K562 (cell line): ENCODE data around the gene FXYD1. TPM values are rescaled to one million over a fixed set of nuclear protein-coding genes. Genes with fewer than 3 reads are reported as not detected.

ENCODE experiments used
- BRF2 ChIP-seq: IDR thresholded peaks from 3 replicates; pipeline ENCODE4 v1.6.1; 2011; ENCODE audit warnings: borderline replicate concordance, mild to moderate bottlenecking; ENCODE audit not compliant: insufficient read length, insufficient read depth
- EHMT2 ChIP-seq: fragments of 450-650 bp; IDR thresholded peaks from 2 replicates; pipeline ENCODE4 v1.6.1; 2018; ENCODE audit warnings: antibody characterized with exemption
- GTF2E2 ChIP-seq: fragments of 200-800 bp; sonication (Bioruptor generic); IDR thresholded peaks from 2 replicates; pipeline ENCODE4 v1.6.1; 2016; ENCODE audit warnings: missing genetic modification characterization, missing compliant biosample characterization
- HMGXB4 ChIP-seq: sonication (generic); formaldehyde crosslinking; IDR thresholded peaks from 2 replicates; pipeline ENCODE4 v1.8.1; 2023; ENCODE audit warnings: mild to moderate bottlenecking, missing genetic modification reagents
- MLLT1 ChIP-seq, 2 experiments: fragments of 450-650 bp; IDR thresholded peaks; 2 replicates each; pipeline ENCODE4 v1.6.1; 2016
- MNT ChIP-seq, 2 experiments: fragments of 450-650 bp; conservative IDR thresholded peaks; 2 replicates each; pipeline ENCODE4 v1.6.1; 2017; ENCODE audit warnings: mild to moderate bottlenecking in 2 of 2, moderate library complexity in 2 of 2
- NR0B1 ChIP-seq: fragments of 450-650 bp; IDR thresholded peaks from one replicate; pipeline ENCODE4 v1.6.1; 2018; ENCODE audit warnings: mild to moderate bottlenecking, moderate library complexity; ENCODE audit not compliant: partially characterized antibody
- RBM22 ChIP-seq: fragments of 200-400 bp; formaldehyde crosslinking; IDR thresholded peaks from 2 replicates; pipeline ENCODE4 v1.6.1; 2018; ENCODE audit warnings: low read length, low read depth; ENCODE audit not compliant: poor library complexity, severe bottlenecking
- SPI1 ChIP-seq: IDR thresholded peaks from 2 replicates; pipeline ENCODE4 v1.6.1; 2011; ENCODE audit warnings: low read depth, low read length, control low read depth, borderline replicate concordance
- SRSF1 ChIP-seq: fragments of 200-400 bp; formaldehyde crosslinking; IDR thresholded peaks from 2 replicates; pipeline ENCODE4 v1.6.1; 2017; ENCODE audit warnings: mild to moderate bottlenecking, low read depth, low read length, moderate library complexity
- SRSF9 ChIP-seq: fragments of 200-400 bp; formaldehyde crosslinking; IDR thresholded peaks from 2 replicates; pipeline ENCODE4 v1.6.1; 2017; ENCODE audit warnings: low read depth, low read length, borderline replicate concordance
- TOE1 ChIP-seq, 2 experiments: fragments of 450-650 bp in 1 of 2; sonication (generic) in 1 of 2; formaldehyde crosslinking in 1 of 2; IDR thresholded peaks; 2 replicates each; pipeline versions ENCODE4 v1.7.1 to v1.8.0; 2016 to 2022; ENCODE audit warnings: borderline replicate concordance in 2 of 2, mild to moderate bottlenecking in 2 of 2, antibody characterized with exemption in 1 of 2, inconsistent platforms in 1 of 2, low read depth in 1 of 2, missing genetic modification reagents in 1 of 2, moderate library complexity in 1 of 2
- TRIM25 ChIP-seq: fragments of 450-650 bp; IDR thresholded peaks from 2 replicates; pipeline ENCODE4 v1.7.0; 2016; ENCODE audit warnings: borderline replicate concordance
- ZBTB1 ChIP-seq: sonication (generic); formaldehyde crosslinking; IDR thresholded peaks from 2 replicates; pipeline ENCODE4 v1.8.1; 2023; ENCODE audit warnings: missing genetic modification reagents, low read depth, mild to moderate bottlenecking, borderline replicate concordance
- ZBTB17 ChIP-seq: fragments of 450-650 bp; formaldehyde crosslinking; IDR thresholded peaks from 2 replicates; pipeline ENCODE4 v1.4.0; 2020; ENCODE audit warnings: mild to moderate bottlenecking
- polyA plus RNA-seq, 8 experiments: library from polyadenylated mRNA; depleted of rRNA in 4 of 8; stranded (reverse) in 5 of 8; unstranded in 3 of 8; fragments of >200 nt; fragmentation: Nextera tagmentation in 2 of 8; fragmentation: Illumina TruSeq in 1 of 8; extraction: Ambion mirVana in 2 of 8; extraction: Trizol in 1 of 8; gene quantifications; 2 replicates each; pipeline versions ENCODE4 v1.2.1 to v1.2.3, GENCODE V29; 2011 to 2014; ENCODE audit warnings: inconsistent platforms in 1 of 8, missing spikeins in 1 of 8
- total RNA-seq, 7 experiments: library from RNA; depleted of rRNA in 6 of 7; stranded (reverse); fragments of >200 nt in 6 of 7; fragmentation: Illumina TruSeq in 2 of 7; extraction: Trizol in 2 of 7; gene quantifications; 2 replicates each; pipeline versions ENCODE4 v1.2.1 to v1.2.3, GENCODE V29; 2011 to 2021; ENCODE audit warnings: low replicate concordance in 1 of 7

FXYD1 gene
- total and polyA plus RNA-seq, 9 of the 15 experiments (the other 6 are each of a cell fraction or from before 2014, with no cell fraction given), result 0.40 to 3.2 (median 1.8) TPM; not detected in 3

- no peak for TF ChIP-seq HMGXB4 (CRISPR knock-in tag)
- no peak for TF ChIP-seq ZBTB17 (CRISPR knock-in tag)
- TF ChIP-seq EHMT2, result peak; percentile 89
- no peak for TF ChIP-seq BRF2
- peak in 1 of 2 experiments; percentile 67; a peak in 1 of 4 replicates for TF ChIP-seq MLLT1 (IDR thresholded peaks at IDR 0.05)
- TF ChIP-seq SPI1, result no peak
- TF ChIP-seq GTF2E2 (tag), result no peak
- no peak for TF ChIP-seq MNT (conservative IDR thresholded peaks at IDR 0.05)
- TF ChIP-seq TOE1 (IDR thresholded peaks at IDR 0.05; ENCODE audit: borderline replicate concordance), result peak; percentile 56
- no peak for TF ChIP-seq TOE1 (CRISPR knock-in tag; IDR thresholded peaks at IDR 0.05; ENCODE audit: borderline replicate concordance, low read depth)
- TF ChIP-seq SRSF9, result no peak
- peak; percentile 74; the same call in 1 of the 2 replicates for TF ChIP-seq TRIM25
- no peak for TF ChIP-seq NR0B1
- peak; percentile 99 for TF ChIP-seq ZBTB1 (CRISPR knock-in tag)
- no peak for TF ChIP-seq SRSF1
- no peak for TF ChIP-seq RBM22
Measured at GRCh38 chr19:35105411-35106290, 33.0 kb upstream of the FXYD1 start (continued).
